H1 (cell line): ENCODE measurements around the gene SYNDIG1. TPM values are rescaled to one million over a fixed set of nuclear protein-coding genes. Genes with fewer than 3 reads are reported as not detected.

Experiments used
- ATF3 ChIP-seq: IDR thresholded peaks from 2 replicates; pipeline ENCODE4 v1.6.1; 2011; ENCODE audit warnings: low read depth, mild to moderate bottlenecking, low read length; ENCODE audit not compliant: insufficient read depth
- BRCA1 ChIP-seq: IDR thresholded peaks from 2 replicates; pipeline ENCODE4 v1.6.1; 2012; ENCODE audit warnings: low read depth, low read length, improper control_type of control experiment
- CEBPB ChIP-seq: IDR thresholded peaks from 2 replicates; pipeline ENCODE4 v1.6.1; 2012; ENCODE audit warnings: low read depth, low read length
- CHD7 ChIP-seq: fragments of 300-600 bp; sonication (generic); IDR thresholded peaks from 2 replicates; pipeline ENCODE4 v1.7.1; 2012; ENCODE audit warnings: low read length, moderate library complexity, mild to moderate bottlenecking, inconsistent platforms; ENCODE audit not compliant: insufficient replicate concordance
- EGR1 ChIP-seq: IDR thresholded peaks from 2 replicates; pipeline ENCODE4 v1.6.1; 2011; ENCODE audit warnings: low read depth, low read length, borderline replicate concordance
- EZH2 ChIP-seq: fragments of 200-600 bp; sonication (generic); IDR thresholded peaks from 2 replicates; pipeline ENCODE4 v1.7.1; 2012; ENCODE audit warnings: low read depth, mild to moderate bottlenecking, moderate library complexity, low read length, inconsistent platforms; ENCODE audit not compliant: severe bottlenecking
- HDAC2 ChIP-seq, 2 experiments: fragments of 300-600 bp in 1 of 2; sonication (generic) in 1 of 2; IDR thresholded peaks; 2 replicates each; pipeline ENCODE4 v1.6.1; 2011 to 2012; ENCODE audit warnings: low read depth in 2 of 2, low read length in 2 of 2, mild to moderate bottlenecking in 2 of 2, moderate library complexity in 2 of 2, borderline replicate concordance in 1 of 2, inconsistent platforms in 1 of 2
- POLR2A ChIP-seq, 2 experiments: IDR thresholded peaks; 1 replicate in 1 of 2; 2 replicates in 1 of 2; pipeline ENCODE4 v1.6.1; 2011; ENCODE audit warnings: low read depth in 2 of 2, low read length in 2 of 2, mild to moderate bottlenecking in 2 of 2; ENCODE audit errors: control extremely low read depth in 1 of 2
- SUZ12 ChIP-seq: fragments of 200-600 bp; sonication (generic); IDR thresholded peaks from 2 replicates; pipeline ENCODE4 v1.6.1; 2012; ENCODE audit warnings: mild to moderate bottlenecking, inconsistent platforms, low read length, moderate library complexity, mixed read lengths
- TAF1 ChIP-seq: IDR thresholded peaks from 2 replicates; pipeline ENCODE4 v1.6.1; 2011; ENCODE audit warnings: mild to moderate bottlenecking, low read depth, low read length
- TBP ChIP-seq: IDR thresholded peaks from 2 replicates; pipeline ENCODE4 v1.6.1; 2011; ENCODE audit warnings: low read depth, low read length, improper control_type of control experiment
- YY1 ChIP-seq: IDR thresholded peaks from 2 replicates; pipeline ENCODE4 v1.6.1; 2011; ENCODE audit warnings: low read depth, mild to moderate bottlenecking, low read length
- polyA plus RNA-seq, 7 experiments: library from polyadenylated mRNA; depleted of rRNA in 3 of 7; stranded (reverse) in 5 of 7; unstranded in 2 of 7; fragments of >200 nt in 5 of 7; fragments of 200-250 nt in 2 of 7; gene quantifications; 1 replicate in 5 of 7; 2 replicates in 1 of 7; 4 replicates in 1 of 7; pipeline versions ENCODE4 v1.2.1 to v1.2.3, GENCODE V29; 2011 to 2013; ENCODE audit warnings: missing spikeins in 2 of 7, mixed read lengths in 2 of 7
- total RNA-seq: library from RNA; stranded (reverse); fragmentation: NEBNext Ultra II Directional; extraction: Animal tissue kit (Norgen Biotek cat#: 25700); gene quantifications from 2 replicates; pipeline ENCODE4 v1.2.1, GENCODE V29; 2021

Gene SYNDIG1
- total and polyA plus RNA-seq, 2 of the 8 experiments (the other 6 are each of a cell fraction or from before 2014, with no cell fraction given) = 6.5 to 7.8 TPM

- TF ChIP-seq CHD7 = no peak
- TF ChIP-seq TBP = no peak
- no peak for TF ChIP-seq ATF3
- TF ChIP-seq HDAC2 (IDR thresholded peaks at IDR 0.05; ENCODE audit: borderline replicate concordance in 1 of 2, low read depth in 2 of 2, low read length in 2 of 2) = no peak
- no peak for TF ChIP-seq EGR1
- TF ChIP-seq SUZ12 = no peak
- TF ChIP-seq YY1 = no peak
- TF ChIP-seq TAF1 = no peak
- TF ChIP-seq CEBPB = no peak
- TF ChIP-seq POLR2A (IDR thresholded peaks at IDR 0.05; ENCODE audit: control extremely low read depth in 1 of 2, low read depth in 2 of 2, low read length in 2 of 2) = no peak
- no peak for TF ChIP-seq BRCA1
- TF ChIP-seq EZH2 = no peak
These were observed 18.2 kb downstream of the SYNDIG1 start (continued) for GRCh38 chr20:24487648-24488047.
